ENCODE measurements around the gene CYP11A1.

The CYP11A1 gene

DNA sequence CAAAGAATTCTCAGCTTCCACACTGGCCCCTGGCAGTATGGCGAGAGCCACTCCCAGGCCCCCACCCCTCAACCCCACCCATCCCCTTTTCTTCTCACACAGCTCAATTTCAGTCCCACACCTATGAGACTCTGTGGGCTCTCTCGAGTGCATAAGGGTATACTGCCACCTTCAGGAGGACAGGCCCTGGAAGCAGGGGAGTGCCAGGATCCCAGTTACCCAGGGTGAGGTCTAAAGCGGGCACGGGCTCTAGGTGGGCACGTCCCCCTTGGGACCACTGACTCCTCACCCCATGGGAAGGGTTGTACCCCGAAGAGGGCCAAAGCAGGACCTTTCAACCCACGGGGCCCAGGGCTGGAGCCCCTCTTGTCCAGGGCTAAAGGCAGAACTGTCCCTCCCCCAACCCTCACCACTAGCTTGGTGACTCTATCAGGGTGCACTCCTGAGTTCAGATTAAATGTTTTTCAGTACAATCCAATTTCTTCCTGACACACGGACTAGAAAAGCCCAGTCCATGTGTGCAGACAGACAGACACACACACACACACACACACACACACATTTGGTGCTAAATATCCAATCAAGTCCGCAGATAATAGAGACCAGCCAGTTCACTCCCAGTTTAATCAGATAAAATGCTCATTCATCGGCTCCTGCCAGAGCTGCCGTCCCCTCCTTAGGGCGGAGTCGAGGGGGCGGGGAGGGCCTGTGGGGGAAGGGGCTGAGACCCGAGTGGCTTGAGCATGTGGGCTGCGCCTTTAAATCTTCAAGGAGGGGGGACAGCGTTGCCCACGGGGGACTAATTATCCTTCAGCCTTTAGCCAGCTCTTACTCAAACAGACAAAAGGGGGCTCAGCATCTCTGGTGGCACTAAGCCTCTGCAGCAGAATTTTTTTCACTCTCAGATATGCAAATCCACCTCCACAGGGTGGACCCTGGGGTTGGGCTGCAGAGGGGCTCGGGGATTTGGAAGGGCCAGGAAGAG is 59.3 kb downstream of the CYP11A1 start:
- Mint-ChIP-seq H3K36me3 (no peaks in the 10 kb centered on the region), H3K9me3 (ENCODE audit: low read depth) (no peaks in the 10 kb centered on the region), H3K4me1 (ENCODE audit: low read depth) (peaks cover 3% of the 10 kb centered on the region), H3K4me3 (no peak overlapping the region), H3K27me3 (peaks cover 15% of the 10 kb centered on the region), H3K27ac (no peak overlapping the region)

- H3K9me3 Mint-ChIP-seq (ENCODE audit: low read depth) = no peaks in the 10 kb centered on the region
- H3K4me3 Mint-ChIP-seq = no peak overlapping the region
- peaks cover 19% of the 10 kb centered on the region for H3K27me3 Mint-ChIP-seq
- no peaks in the 10 kb centered on the region for H3K36me3 Mint-ChIP-seq
- H3K27ac Mint-ChIP-seq = no peak overlapping the region
- no peaks in the 10 kb centered on the region for H3K4me1 Mint-ChIP-seq (ENCODE audit: low read depth)
Measured at GRCh38 chr15:74306781-74307217, 60.6 kb downstream of the CYP11A1 start.

- Mint-ChIP-seq H3K9me3 (ENCODE audit: low read depth) (no peaks in the 10 kb centered on the region), H3K27me3 (peaks cover 20% of the 10 kb centered on the region)
Measured at GRCh38 chr15:74305687-74306086, 61.8 kb downstream of the CYP11A1 start.

DNA sequence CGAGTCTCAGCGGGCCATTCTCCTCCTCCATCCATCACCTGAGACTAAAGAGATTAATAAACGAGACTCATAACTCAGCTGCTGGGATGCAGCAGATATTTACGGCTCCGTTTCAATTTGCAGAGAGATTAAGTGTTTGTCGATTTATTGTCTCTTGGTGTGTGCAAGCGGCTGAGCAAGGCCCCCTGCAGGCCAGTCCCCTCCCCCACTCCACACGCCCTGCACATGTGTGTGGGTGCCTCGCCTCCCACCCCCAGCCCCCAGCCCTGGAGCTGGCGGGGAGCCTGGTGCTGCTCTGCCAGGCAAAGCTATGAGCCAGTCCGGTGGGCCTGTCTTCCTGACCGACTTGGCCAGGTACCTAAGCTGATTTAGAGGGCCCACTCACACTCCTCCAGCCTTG is 63.0 kb downstream of the CYP11A1 start:
- no peaks in the 10 kb centered on the region for H3K9me3 Mint-ChIP-seq (ENCODE audit: low read depth)
- peaks cover 24% of the 10 kb centered on the region for H3K27me3 Mint-ChIP-seq
- H3K27ac Mint-ChIP-seq = no peak overlapping the region
- H3K4me3 Mint-ChIP-seq = no peak overlapping the region
- no peaks in the 10 kb centered on the region for H3K4me1 Mint-ChIP-seq (ENCODE audit: low read depth)
- H3K36me3 Mint-ChIP-seq = no peaks in the 10 kb centered on the region

More at GRCh38 chr15:74305687-74306086, 61.8 kb downstream of the CYP11A1 start:
- H3K36me3 Mint-ChIP-seq = no peaks in the 10 kb centered on the region
- no peaks in the 10 kb centered on the region for H3K4me1 Mint-ChIP-seq (ENCODE audit: low read depth)
- no peak overlapping the region for H3K4me3 Mint-ChIP-seq
- H3K27ac Mint-ChIP-seq = no peak overlapping the region

DNA sequence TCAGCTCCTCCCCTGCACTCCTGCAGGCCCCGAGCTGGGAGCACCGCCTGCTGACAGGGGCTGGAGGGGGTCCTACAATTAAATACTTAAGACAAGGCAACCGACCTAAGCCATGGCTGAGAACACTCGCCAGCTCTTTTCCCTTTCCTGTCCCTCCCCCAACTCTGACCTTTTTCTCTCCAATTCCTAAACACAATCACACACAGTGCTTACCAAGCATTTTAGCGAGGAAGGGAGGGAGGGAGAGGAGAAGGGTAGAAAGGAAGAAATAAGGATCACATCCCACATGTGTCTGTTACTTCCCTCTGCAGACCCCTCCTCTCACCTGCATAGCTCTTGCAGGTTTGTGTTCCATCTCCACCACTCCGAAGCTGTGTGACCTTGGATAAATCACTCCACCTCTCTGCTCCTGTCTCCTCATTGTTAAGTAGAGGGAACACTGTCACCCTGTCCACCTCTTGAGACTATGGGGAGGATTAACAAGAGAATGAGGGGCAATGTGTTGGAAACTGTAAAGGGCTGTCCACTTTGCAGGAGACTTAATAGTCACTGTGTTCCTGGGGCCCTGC is 63.6 kb downstream of the CYP11A1 start:
- Mint-ChIP-seq H3K27me3 (peaks cover 24% of the 10 kb centered on the region), H3K27ac (no peak overlapping the region), H3K9me3 (ENCODE audit: low read depth) (no peaks in the 10 kb centered on the region), H3K36me3 (no peaks in the 10 kb centered on the region), H3K4me1 (ENCODE audit: low read depth) (no peaks in the 10 kb centered on the region), H3K4me3 (no peak overlapping the region)

GRCh38 chr15:74302821-74303359 is 64.6 kb downstream of the CYP11A1 start:
- Mint-ChIP-seq H3K4me1 (ENCODE audit: low read depth) (no peaks in the 10 kb centered on the region), H3K9me3 (ENCODE audit: low read depth) (no peaks in the 10 kb centered on the region), H3K27ac (no peak overlapping the region), H3K4me3 (no peak overlapping the region), H3K36me3 (no peaks in the 10 kb centered on the region), H3K27me3 (peaks cover 24% of the 10 kb centered on the region)

DNA sequence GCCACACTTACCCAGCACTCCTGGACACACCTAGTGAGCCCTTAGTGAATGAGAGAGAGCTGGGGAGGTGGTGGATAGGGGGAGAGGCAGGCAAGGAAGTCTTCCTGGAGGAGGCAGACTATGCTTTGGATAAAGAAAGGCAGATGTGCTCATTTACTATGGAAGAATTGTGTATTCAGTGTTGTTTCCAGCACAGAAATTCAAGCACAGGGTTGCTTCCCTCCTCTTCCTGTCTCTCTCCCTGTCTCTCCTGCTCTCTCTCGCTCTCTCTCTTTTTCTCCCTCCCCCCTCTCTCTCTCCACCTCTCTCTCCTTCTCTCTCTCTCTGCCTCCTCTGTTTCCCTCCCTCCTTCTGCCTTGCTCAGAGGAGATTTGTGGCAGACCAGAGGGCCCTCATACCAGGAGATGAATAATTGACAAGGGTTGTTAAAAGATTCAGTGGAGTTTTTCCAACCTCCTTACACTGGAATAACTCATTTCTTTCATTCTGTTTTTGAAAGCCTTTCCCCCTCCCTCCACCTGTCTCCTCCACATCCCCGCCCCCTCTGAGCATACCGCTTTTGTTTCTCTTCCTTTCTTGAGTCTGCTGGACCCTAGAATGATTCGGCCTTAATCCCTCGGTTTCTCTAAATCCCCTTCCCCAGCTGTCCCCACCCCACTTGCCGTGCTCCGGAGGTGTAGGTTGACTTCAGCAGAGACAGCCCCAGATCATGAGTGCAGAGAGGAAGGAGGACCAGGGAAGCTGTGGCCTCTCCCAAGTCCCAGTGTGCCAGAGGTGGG is 65.7 kb downstream of the CYP11A1 start:
- H3K27ac Mint-ChIP-seq = no peak overlapping the region
- no peaks in the 10 kb centered on the region for H3K9me3 Mint-ChIP-seq (ENCODE audit: low read depth)
- H3K27me3 Mint-ChIP-seq = peaks cover 24% of the 10 kb centered on the region
- no peaks in the 10 kb centered on the region for H3K4me1 Mint-ChIP-seq (ENCODE audit: low read depth)
- no peaks in the 10 kb centered on the region for H3K36me3 Mint-ChIP-seq
- H3K4me3 Mint-ChIP-seq = no peak overlapping the region

DNA sequence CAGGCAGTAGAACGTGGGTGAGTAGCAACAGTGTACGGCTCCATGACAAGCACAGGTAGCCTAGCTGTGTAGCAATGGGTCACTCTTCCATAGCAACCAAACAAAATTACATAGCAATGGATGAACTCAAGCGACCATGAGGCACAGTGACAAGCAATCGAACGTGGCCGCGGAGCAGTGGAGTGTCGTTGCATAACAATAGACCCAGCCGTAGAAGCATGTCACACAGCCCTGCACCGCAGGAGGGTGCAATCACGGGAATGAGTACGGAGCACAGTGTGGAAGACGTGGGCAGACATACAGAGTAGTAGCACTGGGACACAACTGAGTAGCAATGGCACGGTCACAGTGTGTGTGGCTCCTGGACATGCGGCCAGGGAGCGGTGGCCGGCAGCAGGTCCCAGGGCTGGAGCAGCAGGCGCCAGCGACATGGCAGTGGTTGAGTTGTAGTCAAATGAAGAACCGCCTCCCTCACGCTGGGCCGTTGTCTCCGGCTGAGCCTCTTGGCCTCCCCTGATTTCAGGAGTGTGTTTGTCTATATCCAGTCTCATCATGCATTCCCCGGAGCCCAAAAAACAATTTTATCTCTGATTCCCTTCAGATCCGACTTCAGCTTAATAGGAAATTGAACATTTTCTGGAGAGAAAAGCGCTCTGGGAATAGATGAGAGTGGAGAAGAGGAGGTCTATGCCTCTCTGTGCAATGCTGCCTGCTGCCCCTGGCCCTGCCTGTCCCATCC is 67.2 kb downstream of the CYP11A1 start:
- Mint-ChIP-seq H3K27ac (no peak overlapping the region), H3K4me1 (ENCODE audit: low read depth) (no peaks in the 10 kb centered on the region), H3K9me3 (ENCODE audit: low read depth) (no peaks in the 10 kb centered on the region), H3K4me3 (no peak overlapping the region), H3K36me3 (no peaks in the 10 kb centered on the region), H3K27me3 (peaks cover 16% of the 10 kb centered on the region)

- Mint-ChIP-seq H3K36me3 (no peaks in the 10 kb centered on the region), H3K4me3 (no peak overlapping the region), H3K4me1 (ENCODE audit: low read depth) (no peaks in the 10 kb centered on the region), H3K27me3 (peaks cover 16% of the 10 kb centered on the region), H3K9me3 (ENCODE audit: low read depth) (no peaks in the 10 kb centered on the region), H3K27ac (no peak overlapping the region)
Measured at GRCh38 chr15:74297887-74298286, 69.6 kb downstream of the CYP11A1 start.

- Mint-ChIP-seq H3K9me3 (ENCODE audit: low read depth) (no peaks in the 10 kb centered on the region), H3K4me3 (no peak overlapping the region), H3K36me3 (no peaks in the 10 kb centered on the region), H3K27me3 (peaks cover 19% of the 10 kb centered on the region), H3K4me1 (ENCODE audit: low read depth) (peaks cover 6% of the 10 kb centered on the region), H3K27ac (no peak overlapping the region)
Measured at GRCh38 chr15:74295800-74296199, 71.6 kb downstream of the CYP11A1 start.

GRCh38 chr15:74294010-74294409 is 73.4 kb downstream of the CYP11A1 start:
- Mint-ChIP-seq H3K27me3 (peaks cover 15% of the 10 kb centered on the region), H3K9me3 (ENCODE audit: low read depth) (no peaks in the 10 kb centered on the region), H3K27ac (no peak overlapping the region), H3K4me1 (ENCODE audit: low read depth) (peaks cover 6% of the 10 kb centered on the region), H3K4me3 (no peak overlapping the region), H3K36me3 (no peaks in the 10 kb centered on the region)

GRCh38 chr15:74293021-74293810 is 74.2 kb downstream of the CYP11A1 start:
- Mint-ChIP-seq H3K27me3 (peaks cover 15% of the 10 kb centered on the region), H3K4me3 (no peak overlapping the region), H3K36me3 (no peaks in the 10 kb centered on the region), H3K27ac (no peak overlapping the region), H3K4me1 (ENCODE audit: low read depth) (peaks cover 6% of the 10 kb centered on the region), H3K9me3 (ENCODE audit: low read depth) (no peaks in the 10 kb centered on the region)

GRCh38 chr15:74291101-74292071 is 76.1 kb downstream of the CYP11A1 start:
- H3K4me1 Mint-ChIP-seq (ENCODE audit: low read depth) = peaks cover 6% of the 10 kb centered on the region
- peak overlapping the region; percentile 30 for H3K27ac Mint-ChIP-seq
- H3K9me3 Mint-ChIP-seq (ENCODE audit: low read depth) = no peaks in the 10 kb centered on the region
- H3K27me3 Mint-ChIP-seq = peaks cover 15% of the 10 kb centered on the region
- no peaks in the 10 kb centered on the region for H3K36me3 Mint-ChIP-seq
- H3K4me3 Mint-ChIP-seq = peak overlapping the region; percentile 56

Measured in activated naive CD8-positive, alpha-beta T cell (primary cell).